ENCODE results near the gene KY.

KY gene

GRCh38 chr3:134613006-134613520 lies 37.8 kb downstream of the KY start:
- no peak for TF ChIP-seq CTCF (IDR thresholded peaks at IDR 0.05)

- no peak for TF ChIP-seq CTCF (IDR thresholded peaks at IDR 0.05)
Observed at GRCh38 chr3:134611516-134611915, 39.3 kb downstream of the KY start.

GRCh38 chr3:134610432-134611385 lies 40.1 kb downstream of the KY start:
- TF ChIP-seq CTCF (IDR thresholded peaks at IDR 0.05): no peak

- no peak for TF ChIP-seq CTCF (IDR thresholded peaks at IDR 0.05)
Observed at GRCh38 chr3:134609821-134610431, 40.9 kb downstream of the KY start.

- no peak for TF ChIP-seq CTCF (IDR thresholded peaks at IDR 0.05)
Observed at GRCh38 chr3:134608771-134609435, 41.9 kb downstream of the KY start.

GRCh38 chr3:134608023-134608770 lies 42.6 kb downstream of the KY start:
- no peak for TF ChIP-seq CTCF (IDR thresholded peaks at IDR 0.05)

Measured in LNCAP (cell line).